Transverse colon (tissue), 4 donors: Measurements from ENCODE around the gene HNF1B. TPM values are rescaled to one million over a fixed set of nuclear protein-coding genes. Genes with fewer than 3 reads are reported as not detected.

Experiments used
- DNase-seq: peaks from one replicate; pipeline ENCODE4 v3.0.0-alpha.2; 2019
- H3K27ac ChIP-seq, 4 donors: fragments of 200-600 bp; sonication (generic); 2 replicates each; pipeline ENCODE4 v1.5.1; 2016 to 2018; ENCODE audit warnings: inconsistent platforms in 4 of 4
- H3K27me3 ChIP-seq: fragments of 200-600 bp; sonication (generic); 2 replicates; pipeline ENCODE4 v1.5.1; 2017; ENCODE audit warnings: inconsistent platforms
- H3K36me3 ChIP-seq, 4 donors: fragments of 200-600 bp; sonication (generic); 2 replicates each; pipeline ENCODE4 v1.5.1; 2017 to 2019; ENCODE audit warnings: inconsistent platforms in 4 of 4
- H3K4me1 ChIP-seq, 4 donors: fragments of 200-600 bp; sonication (generic); 2 replicates each; pipeline ENCODE4 v1.5.1; 2017 to 2020; ENCODE audit warnings: inconsistent platforms in 4 of 4
- H3K4me3 ChIP-seq, 4 donors: fragments of 200-600 bp; sonication (generic); 1 replicate in 1 of 4; 2 replicates in 3 of 4; pipeline versions ENCODE4 v1.5.1 to v1.6.1; 2017 to 2019; ENCODE audit warnings: inconsistent platforms in 4 of 4
- H3K9me3 ChIP-seq, 2 donors: fragments of 200-600 bp; sonication (generic); 2 replicates each; pipeline ENCODE4 v1.5.1; 2017 to 2019; ENCODE audit warnings: inconsistent platforms in 2 of 2
- CTCF ChIP-seq, 5 experiments: fragments of 200-600 bp in 3 of 5; fragments of 450-650 bp in 2 of 5; sonication (generic) in 3 of 5; IDR thresholded peaks; 1 replicate in 2 of 5; 2 replicates in 3 of 5; pipeline ENCODE4 v1.5.1; 2016 to 2017; ENCODE audit warnings: antibody characterized with exemption in 5 of 5, inconsistent platforms in 3 of 5, mild to moderate bottlenecking in 2 of 5, moderate library complexity in 1 of 5
- EP300 ChIP-seq: sonication (generic); formaldehyde crosslinking; IDR thresholded peaks from one replicate; pipeline ENCODE4 v1.6.1; 2017; ENCODE audit warnings: antibody characterized with exemption, low read depth
- POLR2A ChIP-seq: fragments of 450-650 bp; IDR thresholded peaks from one replicate; pipeline ENCODE4 v1.6.1; 2016; ENCODE audit warnings: antibody characterized with exemption, mild to moderate bottlenecking, moderate library complexity
- POLR2AphosphoS5 ChIP-seq, 3 donors: sonication (generic); formaldehyde crosslinking; IDR thresholded peaks; one replicate each; pipeline ENCODE4 v1.6.1; 2016; ENCODE audit warnings: antibody characterized with exemption in 3 of 3
- WGBS, 2 donors: methylation state at CpG; one replicate each; pipeline ENCODE4 v1.1.5; 2018; ENCODE audit warnings: low coverage in 1 of 2; 5-methylcytosine and 5-hydroxymethylcytosine counted together
- in situ Hi-C, 4 donors: fragments of 200-750 bp; cut with MboI; loops; one replicate each; pipeline versions ENCODE4 v1.15.0 to v1.15.1; 2017; ENCODE audit warnings: low sequenced_read_pairs in 3 of 4, low pct_ligation_motif_present in 1 of 4, low pct_unique_long_range_greater_than_20kb in 1 of 4
- intact Hi-C: fragments of 100-400 bp; cut with DNase I; formaldehyde crosslinking; loops from one replicate; pipeline ENCODE4 v1.15.1; 2023; ENCODE audit warnings: low total_unique reads
- total RNA-seq, 4 donors: library from RNA; depleted of rRNA; stranded (reverse); fragments of >200 nt; gene quantifications; one replicate each; pipeline ENCODE4 v1.1.0, GENCODE V29; 2016

HNF1B gene
- total RNA-seq, result 10 to 100 TPM; 22.7 to 35.2 (median 24.9) TPM

- H3K4me3 ChIP-seq, result peak within 1 kb of the TSS; percentile 17 to 69 (median 48)
- 0 to 3% methylated on average over 4 to 35 of the region's 35 CpGs for WGBS, 2 donors
- H3K4me1 ChIP-seq, result peaks cover 0 to 55% (median 19%) of the 10 kb centered on the region in 4 donors
- H3K9me3 ChIP-seq, result no peaks in the 10 kb centered on the region
- DNase-seq, result peak; percentile 73
- H3K36me3 ChIP-seq, result no peaks in the 10 kb centered on the region
- H3K27ac ChIP-seq, result peak within 1 kb of the TSS; percentile 72 to 93 (median 87)
- in situ Hi-C loops, result no loop called here
- intact Hi-C loops, result no loop called here
- H3K27me3 ChIP-seq, result peaks cover 84% of the 10 kb centered on the region
- TF ChIP-seq CTCF (IDR thresholded peaks at IDR 0.05) (no peak), POLR2A (peak; percentile 88), POLR2AphosphoS5 (IDR thresholded peaks at IDR 0.05) (peak; percentile 44 to 80 (median 78))
These were observed at the start of gene HNF1B for GRCh38 chr17:37744961-37745800. Gene HNF1B (minus strand): TSS chr17:37745059. CDS start chr17:37744884, 175 bp downstream.

GRCh38 chr17:37792787-37793186, 47.9 kb upstream of the HNF1B start:
- WGBS, 2 donors, result 62 to 89% methylated on average over 1 to 2 of the region's 2 CpGs
- Histone ChIP-seq H3K36me3 (no peaks in the 10 kb centered on the region), H3K27me3 (peaks cover 8% of the 10 kb centered on the region), H3K9me3 (no peaks in the 10 kb centered on the region), H3K27ac (no peak overlapping the region), H3K4me3 (no peak overlapping the region), H3K4me1 (peaks cover 0 to 20% (median 12%) of the 10 kb centered on the region in 4 donors)
- TF ChIP-seq POLR2A (no peak), EP300 (no peak), POLR2AphosphoS5 (IDR thresholded peaks at IDR 0.05) (no peak), CTCF (IDR thresholded peaks at IDR 0.05) (no peak)
- in situ Hi-C loops, result no loop called here
- DNase-seq, result no peak
- intact Hi-C loops, result no loop called here

GRCh38 chr17:37791447-37792399, 46.9 kb upstream of the HNF1B start:
- Histone ChIP-seq H3K27me3 (peaks cover 8% of the 10 kb centered on the region), H3K9me3 (no peaks in the 10 kb centered on the region), H3K27ac (no peak overlapping the region), H3K4me3 (no peak overlapping the region), H3K36me3 (no peaks in the 10 kb centered on the region), H3K4me1 (peaks cover 0 to 31% (median 16%) of the 10 kb centered on the region in 4 donors)
- in situ Hi-C loops, result no loop called here
- TF ChIP-seq CTCF (IDR thresholded peaks at IDR 0.05) (peak; percentile 41 to 74 (median 55)), EP300 (no peak)
- intact Hi-C loops, result no loop called here
- peak; percentile 37 for DNase-seq
- 66 to 72% methylated on average over 8 to 19 of the region's 19 CpGs for WGBS, 2 donors
